ENCODE measurements around the gene KIF11. TPM values are rescaled to one million over a fixed set of nuclear protein-coding genes. Genes with fewer than 3 reads are reported as not detected.

Gene KIF11
- 2.2 and 2.5 TPM in 2 replicates for total RNA-seq

DNA sequence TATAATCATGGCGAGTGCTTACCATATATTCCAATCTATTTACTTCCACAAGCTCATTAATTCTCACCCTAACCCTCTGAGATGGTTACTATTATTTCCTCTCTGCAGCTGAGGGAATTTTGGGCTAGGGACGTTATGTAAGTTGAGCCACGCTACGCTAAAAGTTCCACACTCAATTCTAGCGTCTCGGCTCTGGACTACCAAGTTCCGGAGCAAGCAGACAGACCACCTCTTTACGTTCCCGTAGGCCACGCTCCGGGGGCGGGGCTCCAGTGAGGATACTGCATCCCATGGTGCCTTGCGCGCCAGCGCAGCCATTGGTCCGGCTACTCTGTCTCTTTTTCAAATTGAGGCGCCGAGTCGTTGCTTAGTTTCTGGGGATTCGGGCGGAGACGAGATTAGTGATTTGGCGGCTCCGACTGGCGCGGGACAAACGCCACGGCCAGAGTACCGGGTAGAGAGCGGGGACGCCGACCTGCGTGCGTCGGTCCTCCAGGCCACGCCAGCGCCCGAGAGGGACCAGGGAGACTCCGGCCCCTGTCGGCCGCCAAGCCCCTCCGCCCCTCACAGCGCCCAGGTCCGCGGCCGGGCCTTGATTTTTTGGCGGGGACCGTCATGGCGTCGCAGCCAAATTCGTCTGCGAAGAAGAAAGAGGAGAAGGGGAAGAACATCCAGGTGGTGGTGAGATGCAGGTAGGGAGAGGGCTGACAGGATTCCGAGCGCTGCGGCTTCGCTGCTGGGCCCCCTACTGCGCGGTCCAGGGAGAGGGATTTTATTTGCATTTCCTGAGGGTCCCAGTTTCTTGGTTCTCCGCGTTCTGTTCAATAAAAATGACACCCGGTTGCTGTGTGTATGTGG is at the start of gene KIF11:
Gene KIF11 (plus strand): TSS at position 370 of the 858 bp plus-strand sequence. CDS start 246 bp downstream, at position 616.
- Mint-ChIP-seq H3K4me3 (peak within 1 kb of the TSS; percentile 96), H3K27ac (peak within 1 kb of the TSS; percentile 99), H3K9me3 (no peaks in the 10 kb centered on the region), H3K36me3 (ENCODE audit: low read depth) (peaks cover 5% of the 10 kb centered on the region), H3K27me3 (no peaks in the 10 kb centered on the region), H3K4me1 (peaks cover 36% of the 10 kb centered on the region)
- intact Hi-C loops (cut with micrococcal nuclease), result loop anchor here (2.0 to 5.0 kb wide), 4 partner anchors 106 to 1109 kb away; partner anchors contain the start of genes BTAF1, FRA10AC1 and TNKS2
- peak; percentile 92 for DNase-seq
- ChIA-PET POLR2A (interaction anchor here (0.7 to 3.5 kb wide), 7 partner anchors 15 to 255 kb away, joined by 3 to 85 read pairs (median 22); partner anchors contain the start of genes EXOC6, HHEX and IDE), CTCF (interaction anchor here (0.8 to 2.5 kb wide), 2 partner anchors 97 to 256 kb away, joined by 4 to 14 read pairs; partner anchors contain the start of genes EXOC6 and HHEX)
- peak; percentile 85 for ATAC-seq (ENCODE audit: low read depth)
- TF ChIP-seq, protein P1, sequence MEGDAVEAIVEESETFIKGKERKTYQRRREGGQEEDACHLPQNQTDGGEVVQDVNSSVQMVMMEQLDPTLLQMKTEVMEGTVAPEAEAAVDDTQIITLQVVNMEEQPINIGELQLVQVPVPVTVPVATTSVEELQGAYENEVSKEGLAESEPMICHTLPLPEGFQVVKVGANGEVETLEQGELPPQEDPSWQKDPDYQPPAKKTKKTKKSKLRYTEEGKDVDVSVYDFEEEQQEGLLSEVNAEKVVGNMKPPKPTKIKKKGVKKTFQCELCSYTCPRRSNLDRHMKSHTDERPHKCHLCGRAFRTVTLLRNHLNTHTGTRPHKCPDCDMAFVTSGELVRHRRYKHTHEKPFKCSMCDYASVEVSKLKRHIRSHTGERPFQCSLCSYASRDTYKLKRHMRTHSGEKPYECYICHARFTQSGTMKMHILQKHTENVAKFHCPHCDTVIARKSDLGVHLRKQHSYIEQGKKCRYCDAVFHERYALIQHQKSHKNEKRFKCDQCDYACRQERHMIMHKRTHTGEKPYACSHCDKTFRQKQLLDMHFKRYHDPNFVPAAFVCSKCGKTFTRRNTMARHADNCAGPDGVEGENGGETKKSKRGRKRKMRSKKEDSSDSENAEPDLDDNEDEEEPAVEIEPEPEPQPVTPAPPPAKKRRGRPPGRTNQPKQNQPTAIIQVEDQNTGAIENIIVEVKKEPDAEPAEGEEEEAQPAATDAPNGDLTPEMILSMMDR (IDR thresholded peaks at IDR 0.05), result no peak

DNA sequence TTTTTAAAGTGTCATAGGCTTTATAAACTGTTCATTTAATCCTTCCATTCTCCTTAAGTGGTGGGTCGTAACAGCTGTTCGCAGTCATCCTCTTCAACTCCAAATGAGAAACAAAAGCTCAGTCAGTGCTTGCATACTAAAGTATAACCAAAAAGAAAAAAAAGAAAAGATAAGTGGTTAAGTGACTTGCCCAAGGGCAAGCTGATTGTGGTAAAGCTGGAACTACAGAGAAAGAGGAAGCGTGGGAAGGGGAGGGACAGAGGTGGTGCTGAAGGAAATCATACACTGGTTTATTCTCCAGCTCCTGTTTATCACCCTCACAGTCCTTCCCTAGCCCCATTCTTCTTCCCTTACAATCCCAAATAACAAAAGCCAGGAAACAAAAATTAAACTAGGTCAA is 48.6 kb upstream of the KIF11 start:
- Mint-ChIP-seq H3K27ac (no peak overlapping the region), H3K9me3 (no peaks in the 10 kb centered on the region), H3K4me1 (peaks cover 32% of the 10 kb centered on the region), H3K36me3 (ENCODE audit: low read depth) (peaks cover 7% of the 10 kb centered on the region), H3K27me3 (no peaks in the 10 kb centered on the region), H3K4me3 (no peak overlapping the region)
- TF ChIP-seq, protein P1 (IDR thresholded peaks at IDR 0.05), result no peak
- DNase-seq (no peak), ATAC-seq (ENCODE audit: low read depth) (peak; percentile 50)
- ChIA-PET POLR2A (interaction anchor here (0.6 to 0.7 kb wide), 3 partner anchors 17 to 427 kb away, joined by 3 to 7 read pairs (median 3); no protein-coding TSS in a partner anchor), CTCF (interaction anchor here (1.1 to 2.0 kb wide), 2 partner anchors 27 to 30 kb away, joined by 4 to 7 read pairs; partner anchors contain the start of gene IDE)
- intact Hi-C loops (cut with micrococcal nuclease), result no loop called here

DNA sequence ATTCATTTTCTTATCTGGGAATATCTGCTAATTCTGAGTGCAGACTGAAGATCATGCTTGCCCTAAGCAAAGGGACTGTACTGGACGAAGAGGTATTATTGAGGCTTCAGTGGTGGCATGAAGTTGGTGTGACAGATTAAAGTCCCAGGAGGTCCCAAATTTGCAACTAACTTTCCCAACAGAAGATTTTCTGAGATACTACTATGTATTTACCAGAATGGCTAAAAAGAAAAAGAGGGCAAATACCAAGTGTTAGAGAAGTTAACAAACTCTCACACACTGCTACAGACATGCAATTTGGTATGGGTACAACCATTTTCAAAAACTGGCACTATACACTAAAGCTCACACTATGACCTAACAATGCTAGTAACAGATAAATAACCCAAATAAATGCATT is 47.4 kb upstream of the KIF11 start:
- no peak overlapping the region for H3K27ac Mint-ChIP-seq
- no peaks in the 10 kb centered on the region for H3K9me3 Mint-ChIP-seq
- ChIA-PET POLR2A (no interaction called here), CTCF (no interaction called here)
- ATAC-seq (ENCODE audit: low read depth) (no peak), DNase-seq (no peak)
- H3K36me3 Mint-ChIP-seq (ENCODE audit: low read depth), result peaks cover 8% of the 10 kb centered on the region
- peaks cover 27% of the 10 kb centered on the region for H3K4me1 Mint-ChIP-seq
- intact Hi-C loops (cut with micrococcal nuclease), result no loop called here
- TF ChIP-seq, protein P1 (IDR thresholded peaks at IDR 0.05), result no peak
- no peaks in the 10 kb centered on the region for H3K27me3 Mint-ChIP-seq
- no peak overlapping the region for H3K4me3 Mint-ChIP-seq

DNA sequence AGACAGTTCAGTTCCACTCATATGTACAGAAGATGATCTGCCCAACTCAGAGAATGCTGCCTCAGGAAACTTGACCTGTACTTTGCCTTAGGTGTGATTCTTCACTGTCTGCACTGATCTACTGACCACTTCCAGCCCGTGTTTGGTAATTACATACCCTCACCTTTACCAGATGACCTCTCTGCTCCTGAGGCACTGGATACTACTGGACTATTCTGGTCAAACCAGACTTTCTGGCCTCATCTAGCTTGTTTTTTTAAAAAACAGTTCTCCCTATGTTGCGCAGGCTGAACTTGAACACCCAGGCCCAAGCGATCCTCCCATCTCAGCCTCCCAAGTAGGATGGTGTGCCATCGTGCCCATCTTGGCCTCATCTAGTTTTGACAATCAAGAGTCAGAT is 45.3 kb upstream of the KIF11 start:
- ATAC-seq (ENCODE audit: low read depth) (no peak), DNase-seq (no peak)
- intact Hi-C loops (cut with micrococcal nuclease), result loop anchor here (2.0 kb wide), 1 partner anchor 15 kb away; no protein-coding TSS in a partner anchor
- Mint-ChIP-seq H3K4me3 (no peak overlapping the region), H3K27ac (no peak overlapping the region), H3K9me3 (no peaks in the 10 kb centered on the region), H3K36me3 (ENCODE audit: low read depth) (peaks cover 16% of the 10 kb centered on the region), H3K27me3 (no peaks in the 10 kb centered on the region), H3K4me1 (peaks cover 28% of the 10 kb centered on the region)
- CTCF ChIA-PET, result no interaction called here
- POLR2A ChIA-PET, result interaction anchor here (0.7 kb wide), 1 partner anchor 24 kb away, joined by 5 read pairs; no protein-coding TSS in a partner anchor
- TF ChIP-seq, protein P1 (IDR thresholded peaks at IDR 0.05), result no peak

DNA sequence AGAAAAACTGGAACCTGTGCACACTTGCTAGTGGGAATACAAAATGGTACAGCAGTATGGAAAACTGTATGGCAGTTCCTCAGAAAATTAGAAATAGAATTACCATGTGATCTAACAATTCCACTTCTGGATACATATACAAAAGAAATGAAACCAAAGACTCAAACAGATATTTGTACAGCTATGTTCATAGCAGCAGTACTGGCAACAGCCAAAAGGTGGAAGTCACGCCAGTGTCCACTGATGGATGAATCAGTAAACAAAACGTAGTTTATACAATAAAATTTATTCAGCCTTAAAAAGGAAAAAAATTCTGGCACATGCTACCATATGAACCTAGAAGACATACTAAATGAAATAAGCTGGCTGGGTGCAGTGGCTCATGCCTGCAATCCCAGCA is 42.0 kb upstream of the KIF11 start:
- Mint-ChIP-seq H3K9me3 (peaks cover 10% of the 10 kb centered on the region), H3K4me3 (no peak overlapping the region), H3K27ac (no peak overlapping the region), H3K36me3 (ENCODE audit: low read depth) (peaks cover 35% of the 10 kb centered on the region), H3K27me3 (no peaks in the 10 kb centered on the region), H3K4me1 (peaks cover 17% of the 10 kb centered on the region)
- intact Hi-C loops (cut with micrococcal nuclease), result no loop called here
- no peak for DNase-seq
- POLR2A ChIA-PET, result interaction anchor here (0.6 to 0.7 kb wide), 2 partner anchors 40 to 446 kb away, joined by 3 to 6 read pairs; no protein-coding TSS in a partner anchor
- CTCF ChIA-PET, result no interaction called here
- TF ChIP-seq, protein P1 (IDR thresholded peaks at IDR 0.05), result no peak
- ATAC-seq (ENCODE audit: low read depth), result no peak
